Activated naive CD4-positive, alpha-beta T cell treated with anti-CD3 and anti-CD28 coated beads, Interleukin-2, amount 10 ng/mL, durations not matched to agents 7 days and 5 days (primary cell): ENCODE results near the gene TRIM44.

Experiments
- CTCF ChIA-PET: fragments of 350-600 bp; sonication (Branson Sonifier 250); formaldehyde crosslinking; loops from one replicate; lab custom pipeline; 2021; ENCODE audit warnings: antibody characterized with exemption; lab: Charles Lee
- DNase-seq: peaks from one replicate; pipeline ENCODE4 v3.0.0-alpha.2; 2020
- H3K27ac Mint-ChIP-seq: one replicate; pipeline ENCODE4 v1.8.0; 2021; ENCODE audit warnings: mild to moderate bottlenecking, moderate library complexity, mixed read lengths
- H3K27me3 Mint-ChIP-seq: one replicate; pipeline ENCODE4 v1.8.0; 2021; ENCODE audit warnings: mild to moderate bottlenecking, mixed read lengths
- H3K36me3 Mint-ChIP-seq: one replicate; pipeline ENCODE4 v1.8.0; 2021; ENCODE audit warnings: mixed read lengths
- H3K4me1 Mint-ChIP-seq: one replicate; pipeline ENCODE4 v1.8.0; 2021; ENCODE audit warnings: mixed read lengths
- H3K4me3 Mint-ChIP-seq: one replicate; pipeline ENCODE4 v1.8.0; 2021; ENCODE audit warnings: mild to moderate bottlenecking, moderate library complexity, mixed read lengths
- H3K9me3 Mint-ChIP-seq: one replicate; pipeline ENCODE4 v1.8.0; 2021; ENCODE audit warnings: mixed read lengths

TRIM44 gene

DNA sequence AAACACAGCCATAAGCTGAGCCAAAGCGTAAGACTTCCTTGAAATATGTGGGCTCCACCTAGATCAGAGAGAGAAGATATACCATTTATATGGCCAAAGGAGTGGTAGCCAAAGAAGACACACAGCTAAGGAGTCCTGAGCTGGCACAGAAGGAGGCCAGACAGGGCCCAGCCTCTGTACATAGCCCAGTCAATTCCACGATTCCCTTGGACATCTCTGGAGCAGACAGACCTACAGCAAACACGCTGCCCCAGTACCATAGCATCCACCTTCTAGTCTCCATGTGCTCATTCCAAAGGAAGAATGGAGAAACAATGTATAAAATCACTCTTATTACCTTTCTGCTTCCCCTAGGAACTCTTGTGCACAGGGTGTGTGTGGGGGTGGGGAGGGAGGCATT is 179.2 kb downstream of the TRIM44 start:
- H3K36me3 Mint-ChIP-seq: no peaks in the 10 kb centered on the region
- CTCF ChIA-PET: interaction anchor here (1.6 kb wide), 1 partner anchor 20 kb away, joined by 3 read pairs; no protein-coding TSS in a partner anchor
- DNase-seq: no peak
- peaks cover 7% of the 10 kb centered on the region for H3K27me3 Mint-ChIP-seq
- H3K27ac Mint-ChIP-seq: no peak overlapping the region
- no peaks in the 10 kb centered on the region for H3K9me3 Mint-ChIP-seq
- no peaks in the 10 kb centered on the region for H3K4me1 Mint-ChIP-seq
- H3K4me3 Mint-ChIP-seq: no peak overlapping the region

GRCh38 chr11:35842958-35843357 is 180.4 kb downstream of the TRIM44 start:
- no peak overlapping the region for H3K27ac Mint-ChIP-seq
- CTCF ChIA-PET: no interaction called here
- no peak overlapping the region for H3K4me3 Mint-ChIP-seq
- H3K4me1 Mint-ChIP-seq: no peaks in the 10 kb centered on the region
- no peaks in the 10 kb centered on the region for H3K9me3 Mint-ChIP-seq
- H3K36me3 Mint-ChIP-seq: no peaks in the 10 kb centered on the region
- no peaks in the 10 kb centered on the region for H3K27me3 Mint-ChIP-seq
- DNase-seq: no peak

GRCh38 chr11:35844579-35844978 is 182.0 kb downstream of the TRIM44 start:
- Mint-ChIP-seq H3K9me3 (no peaks in the 10 kb centered on the region), H3K4me3 (no peak overlapping the region), H3K4me1 (no peaks in the 10 kb centered on the region), H3K27ac (no peak overlapping the region), H3K36me3 (no peaks in the 10 kb centered on the region), H3K27me3 (no peaks in the 10 kb centered on the region)
- DNase-seq: no peak
- CTCF ChIA-PET: no interaction called here

- Mint-ChIP-seq H3K4me1 (no peaks in the 10 kb centered on the region), H3K4me3 (no peak overlapping the region), H3K9me3 (no peaks in the 10 kb centered on the region), H3K27ac (no peak overlapping the region), H3K36me3 (no peaks in the 10 kb centered on the region), H3K27me3 (no peaks in the 10 kb centered on the region)
- CTCF ChIA-PET: no interaction called here
- no peak for DNase-seq
These were observed 183.3 kb downstream of the TRIM44 start for GRCh38 chr11:35845860-35846259.

DNA sequence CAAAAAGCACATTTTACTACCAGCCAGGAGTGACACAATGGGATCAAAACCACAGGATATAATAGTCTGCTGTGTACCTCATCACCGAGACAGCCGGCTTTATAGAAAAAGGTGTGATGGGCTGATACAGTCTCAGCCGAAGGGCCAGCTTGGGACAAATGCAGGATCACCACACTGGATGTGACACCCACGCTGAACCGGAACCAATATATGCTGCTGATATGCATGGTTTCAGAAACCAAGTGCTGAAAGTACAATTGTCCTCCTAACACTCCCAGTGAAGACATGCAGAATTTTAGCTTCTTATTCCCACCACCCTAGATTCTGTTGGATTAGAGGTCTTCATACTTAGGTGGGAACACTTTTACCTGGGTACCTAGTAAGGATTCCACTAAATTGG is 184.3 kb downstream of the TRIM44 start:
- Mint-ChIP-seq H3K27me3 (no peaks in the 10 kb centered on the region), H3K36me3 (no peaks in the 10 kb centered on the region)

GRCh38 chr11:35847473-35847872 is 184.9 kb downstream of the TRIM44 start:
- no peak for DNase-seq
- Mint-ChIP-seq H3K4me1 (no peaks in the 10 kb centered on the region), H3K36me3 (no peaks in the 10 kb centered on the region), H3K27me3 (no peaks in the 10 kb centered on the region), H3K9me3 (no peaks in the 10 kb centered on the region), H3K4me3 (no peak overlapping the region), H3K27ac (no peak overlapping the region)
- CTCF ChIA-PET: no interaction called here

More for the DNA sequence above, 184.3 kb downstream of the TRIM44 start:
- H3K4me1 Mint-ChIP-seq: no peaks in the 10 kb centered on the region
- CTCF ChIA-PET: no interaction called here
- no peaks in the 10 kb centered on the region for H3K9me3 Mint-ChIP-seq
- DNase-seq: no peak
- no peak overlapping the region for H3K27ac Mint-ChIP-seq
- no peak overlapping the region for H3K4me3 Mint-ChIP-seq

DNA sequence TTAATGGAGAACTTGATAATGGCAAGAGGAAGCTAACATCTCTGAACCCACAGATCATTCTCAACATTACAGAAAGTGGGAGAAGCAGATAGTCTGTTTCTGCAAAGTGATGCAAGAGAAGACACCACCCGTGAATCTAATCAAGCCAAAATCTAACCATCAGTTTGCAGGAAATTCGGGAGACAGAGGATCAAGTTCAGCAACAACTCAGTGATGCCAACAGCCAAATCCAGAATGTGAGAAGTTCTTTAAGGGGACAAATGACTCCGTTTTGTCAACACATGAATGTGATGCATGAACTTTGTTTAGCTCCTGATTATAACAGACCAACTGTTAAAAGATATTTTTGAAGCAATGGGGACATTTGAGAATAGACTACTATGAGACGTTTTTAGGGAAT is 186.0 kb downstream of the TRIM44 start:
- DNase-seq: no peak
- CTCF ChIA-PET: interaction anchor here (1.2 kb wide), 1 partner anchor 27 kb away, joined by 3 read pairs; no protein-coding TSS in a partner anchor
- no peaks in the 10 kb centered on the region for H3K9me3 Mint-ChIP-seq
- H3K36me3 Mint-ChIP-seq: no peaks in the 10 kb centered on the region
- H3K27me3 Mint-ChIP-seq: no peaks in the 10 kb centered on the region
- H3K4me1 Mint-ChIP-seq: no peaks in the 10 kb centered on the region
- H3K4me3 Mint-ChIP-seq: no peak overlapping the region
- H3K27ac Mint-ChIP-seq: no peak overlapping the region

- Mint-ChIP-seq H3K4me3 (no peak overlapping the region), H3K36me3 (no peaks in the 10 kb centered on the region), H3K27me3 (no peaks in the 10 kb centered on the region), H3K27ac (no peak overlapping the region), H3K9me3 (no peaks in the 10 kb centered on the region), H3K4me1 (no peaks in the 10 kb centered on the region)
- CTCF ChIA-PET: interaction anchor here (0.6 kb wide), 1 partner anchor 32 kb away, joined by 3 read pairs; no protein-coding TSS in a partner anchor
- DNase-seq: no peak
These were observed 187.6 kb downstream of the TRIM44 start for GRCh38 chr11:35850191-35850590.

DNA sequence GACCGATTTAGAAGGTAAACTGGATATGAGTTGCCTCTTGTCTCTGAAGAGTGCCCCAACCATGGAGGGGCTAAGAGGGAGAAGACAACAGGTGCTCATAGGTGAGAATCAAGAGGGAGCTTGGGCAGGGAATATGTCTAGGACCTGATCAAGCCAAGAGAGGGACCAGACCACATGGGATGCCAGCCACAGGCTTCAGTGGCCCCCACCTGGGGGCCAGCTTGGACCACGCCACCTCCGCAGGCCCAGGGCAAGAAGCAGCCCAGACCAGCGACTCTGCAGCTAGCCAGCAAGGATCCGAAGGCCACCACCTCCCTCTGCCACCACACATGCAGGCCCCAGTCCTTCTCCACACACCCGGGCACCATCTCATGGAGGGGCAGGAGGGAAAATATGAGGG is 188.8 kb downstream of the TRIM44 start:
- Mint-ChIP-seq H3K4me3 (no peak overlapping the region), H3K4me1 (no peaks in the 10 kb centered on the region), H3K36me3 (no peaks in the 10 kb centered on the region), H3K27ac (no peak overlapping the region), H3K27me3 (no peaks in the 10 kb centered on the region), H3K9me3 (no peaks in the 10 kb centered on the region)
- no peak for DNase-seq
- CTCF ChIA-PET: interaction anchor here (0.9 kb wide), 1 partner anchor 18 kb away, joined by 4 read pairs; no protein-coding TSS in a partner anchor

GRCh38 chr11:35852056-35852455 is 189.5 kb downstream of the TRIM44 start:
- CTCF ChIA-PET: interaction anchor here (0.9 kb wide), 1 partner anchor 19 kb away, joined by 4 read pairs; no protein-coding TSS in a partner anchor
- Mint-ChIP-seq H3K27me3 (no peaks in the 10 kb centered on the region), H3K9me3 (no peaks in the 10 kb centered on the region), H3K36me3 (no peaks in the 10 kb centered on the region), H3K4me1 (no peaks in the 10 kb centered on the region), H3K27ac (no peak overlapping the region), H3K4me3 (no peak overlapping the region)
- DNase-seq: no peak

GRCh38 chr11:35853971-35854370 is 191.4 kb downstream of the TRIM44 start:
- CTCF ChIA-PET: no interaction called here
- H3K27me3 Mint-ChIP-seq: no peaks in the 10 kb centered on the region

GRCh38 chr11:35855671-35856070 is 193.1 kb downstream of the TRIM44 start:
- Mint-ChIP-seq H3K9me3 (no peaks in the 10 kb centered on the region), H3K27ac (no peak overlapping the region), H3K4me3 (no peak overlapping the region), H3K27me3 (no peaks in the 10 kb centered on the region), H3K4me1 (no peaks in the 10 kb centered on the region), H3K36me3 (no peaks in the 10 kb centered on the region)
- no peak for DNase-seq
- CTCF ChIA-PET: no interaction called here

More at GRCh38 chr11:35853971-35854370, 191.4 kb downstream of the TRIM44 start:
- Mint-ChIP-seq H3K4me1 (no peaks in the 10 kb centered on the region), H3K36me3 (no peaks in the 10 kb centered on the region), H3K9me3 (no peaks in the 10 kb centered on the region), H3K27ac (no peak overlapping the region), H3K4me3 (no peak overlapping the region)
- no peak for DNase-seq

- no peaks in the 10 kb centered on the region for H3K4me1 Mint-ChIP-seq
- DNase-seq: no peak
- H3K27me3 Mint-ChIP-seq: no peaks in the 10 kb centered on the region
- H3K9me3 Mint-ChIP-seq: no peaks in the 10 kb centered on the region
- H3K4me3 Mint-ChIP-seq: no peak overlapping the region
- H3K36me3 Mint-ChIP-seq: no peaks in the 10 kb centered on the region
- CTCF ChIA-PET: no interaction called here
- no peak overlapping the region for H3K27ac Mint-ChIP-seq
These were observed 193.7 kb downstream of the TRIM44 start for GRCh38 chr11:35856259-35856658.

DNA sequence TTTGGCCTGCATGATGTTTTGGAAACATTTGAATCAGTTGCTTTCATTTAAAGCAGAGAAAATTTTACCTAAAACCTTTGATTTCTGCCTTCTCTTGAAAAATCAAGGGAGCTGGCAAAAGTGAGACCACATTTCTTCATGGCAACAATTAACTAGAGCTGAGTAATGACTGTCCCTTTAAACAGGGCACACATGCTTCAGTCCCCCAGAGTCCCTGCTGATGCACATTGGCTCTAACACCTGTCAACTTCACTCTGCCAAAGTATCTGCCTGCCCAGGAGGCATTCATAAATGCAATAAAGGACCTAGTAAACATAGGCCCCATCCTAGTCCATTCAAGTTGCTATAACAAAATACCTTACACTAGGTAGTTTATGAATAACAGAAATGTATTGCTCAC is 194.2 kb downstream of the TRIM44 start:
- H3K27ac Mint-ChIP-seq: no peak overlapping the region
- H3K27me3 Mint-ChIP-seq: no peaks in the 10 kb centered on the region
- CTCF ChIA-PET: no interaction called here
- H3K4me1 Mint-ChIP-seq: no peaks in the 10 kb centered on the region
- H3K4me3 Mint-ChIP-seq: no peak overlapping the region
- DNase-seq: no peak
- no peaks in the 10 kb centered on the region for H3K9me3 Mint-ChIP-seq
- no peaks in the 10 kb centered on the region for H3K36me3 Mint-ChIP-seq

- CTCF ChIA-PET: no interaction called here
- H3K4me1 Mint-ChIP-seq: no peaks in the 10 kb centered on the region
- H3K9me3 Mint-ChIP-seq: no peaks in the 10 kb centered on the region
- H3K27me3 Mint-ChIP-seq: no peaks in the 10 kb centered on the region
- H3K27ac Mint-ChIP-seq: no peak overlapping the region
- DNase-seq: no peak
- H3K4me3 Mint-ChIP-seq: no peak overlapping the region
- no peaks in the 10 kb centered on the region for H3K36me3 Mint-ChIP-seq
These were observed 195.3 kb downstream of the TRIM44 start for GRCh38 chr11:35857922-35858321.

DNA sequence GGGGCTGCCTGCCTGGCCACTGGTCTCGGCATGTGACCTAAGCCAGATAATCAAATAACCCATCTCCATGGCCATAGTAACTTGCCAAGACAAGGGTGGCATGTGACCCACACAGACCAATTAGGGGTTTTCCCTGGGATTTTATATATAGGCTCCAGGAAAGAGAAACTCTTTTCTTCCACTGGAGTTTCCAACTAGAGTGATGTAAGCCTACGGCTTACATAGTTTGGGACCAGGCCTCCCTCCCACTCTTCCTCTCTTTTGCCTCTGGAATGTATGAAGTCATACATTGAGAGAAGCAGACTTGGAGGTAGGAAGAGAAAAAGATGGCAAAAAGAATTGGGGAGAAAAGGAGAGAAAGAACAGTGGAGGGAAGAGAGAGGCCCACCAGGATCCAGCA is 196.7 kb downstream of the TRIM44 start:
- no peaks in the 10 kb centered on the region for H3K4me1 Mint-ChIP-seq
- H3K36me3 Mint-ChIP-seq: no peaks in the 10 kb centered on the region
- no peak for DNase-seq
- CTCF ChIA-PET: no interaction called here
- no peak overlapping the region for H3K27ac Mint-ChIP-seq
- no peak overlapping the region for H3K4me3 Mint-ChIP-seq
- H3K27me3 Mint-ChIP-seq: no peaks in the 10 kb centered on the region
- H3K9me3 Mint-ChIP-seq: no peaks in the 10 kb centered on the region
